Muscle layer of colon (tissue), 2 donors: Measurements from ENCODE around the gene EHBP1L1.
A peak's percentile ranks its signal among the peaks of the same experiment; 100 is the strongest.

ENCODE experiments used
- H3K27ac ChIP-seq: one replicate; pipeline ENCODE4 v1.7.0; 2013; ENCODE audit warnings: low read depth, mild to moderate bottlenecking, low read length, moderate library complexity
- H3K27me3 ChIP-seq, 2 donors: one replicate each; pipeline ENCODE4 v1.7.0; 2013; ENCODE audit warnings: low read length in 2 of 2, mild to moderate bottlenecking in 2 of 2; ENCODE audit not compliant: insufficient read depth in 2 of 2, control insufficient read depth in 1 of 2
- H3K36me3 ChIP-seq: one replicate; pipeline ENCODE4 v1.7.0; 2013; ENCODE audit warnings: mild to moderate bottlenecking, low read length; ENCODE audit not compliant: insufficient read depth
- H3K4me1 ChIP-seq: one replicate; pipeline ENCODE4 v1.7.0; 2013; ENCODE audit warnings: mild to moderate bottlenecking, low read length; ENCODE audit not compliant: insufficient read depth
- H3K4me3 ChIP-seq, 2 donors: one replicate each; pipeline ENCODE4 v1.7.0; 2013; ENCODE audit warnings: low read length in 2 of 2, low read depth in 1 of 2, mild to moderate bottlenecking in 1 of 2, moderate library complexity in 1 of 2
- H3K9ac ChIP-seq: one replicate; pipeline ENCODE4 v1.7.0; 2013; ENCODE audit warnings: low read length
- H3K9me3 ChIP-seq: one replicate; pipeline ENCODE4 v1.7.0; 2013; ENCODE audit warnings: mild to moderate bottlenecking, low read length
- donor health status: abdominal sarcoma.
- donor health status: Adenocarcinoma of cecum.

EHBP1L1 gene

DNA sequence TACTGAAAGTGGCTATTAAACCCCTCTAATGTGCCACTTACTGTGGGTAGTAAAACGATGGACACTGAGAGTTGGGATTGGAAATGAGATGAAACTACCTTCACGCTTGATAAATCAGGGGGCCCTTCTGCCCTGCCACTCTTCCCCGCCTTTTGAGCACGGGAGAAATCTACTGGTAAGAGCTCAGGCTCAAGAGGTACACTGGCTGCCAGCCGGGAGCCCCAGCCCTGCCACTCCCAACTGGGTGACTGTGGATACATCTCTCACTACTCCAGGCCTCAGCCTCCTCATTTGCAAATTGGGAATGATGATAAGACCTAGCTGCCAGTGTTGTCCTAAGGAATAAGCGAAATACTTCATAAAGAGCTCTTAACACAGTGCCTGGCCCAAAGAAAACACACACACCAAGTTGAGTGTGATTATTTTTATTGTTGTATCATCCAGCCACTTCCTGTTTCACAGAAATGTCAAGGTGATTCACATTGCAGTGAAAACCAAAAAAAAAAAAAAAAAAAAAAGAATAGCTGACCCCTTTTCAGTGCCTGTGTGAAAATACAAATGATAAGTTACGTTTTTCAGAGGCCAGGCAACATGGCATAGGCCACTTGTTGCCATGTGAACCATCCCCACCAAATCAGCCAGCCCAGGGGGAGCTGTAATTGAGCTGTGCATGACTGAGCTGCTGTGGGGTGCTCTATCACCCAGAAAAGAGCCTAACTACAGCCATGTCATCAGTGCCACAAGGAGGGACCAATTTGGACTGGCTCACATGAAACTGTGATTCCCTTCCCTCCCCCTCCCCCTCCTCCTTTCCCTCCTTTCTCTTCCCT is 10.0 kb upstream of the EHBP1L1 start:
- Histone ChIP-seq H3K36me3 (peaks cover 5% of the 10 kb centered on the region), H3K9ac (no peak overlapping the region), H3K9me3 (no peaks in the 10 kb centered on the region), H3K4me1 (peaks cover 31% of the 10 kb centered on the region), H3K4me3 (no peak overlapping the region), H3K27ac (no peak overlapping the region), H3K27me3 (no peaks in the 10 kb centered on the region)

- Histone ChIP-seq H3K9ac (peak overlapping the region; percentile 91), H3K27me3 (no peaks in the 10 kb centered on the region), H3K36me3 (peaks cover 5% of the 10 kb centered on the region), H3K27ac (peak overlapping the region; percentile 95), H3K4me3 (peak overlapping the region; percentile 43 to 88), H3K9me3 (no peaks in the 10 kb centered on the region), H3K4me1 (peaks cover 48% of the 10 kb centered on the region)
These were observed 6.5 kb upstream of the EHBP1L1 start for GRCh38 chr11:65569164-65569972.

DNA sequence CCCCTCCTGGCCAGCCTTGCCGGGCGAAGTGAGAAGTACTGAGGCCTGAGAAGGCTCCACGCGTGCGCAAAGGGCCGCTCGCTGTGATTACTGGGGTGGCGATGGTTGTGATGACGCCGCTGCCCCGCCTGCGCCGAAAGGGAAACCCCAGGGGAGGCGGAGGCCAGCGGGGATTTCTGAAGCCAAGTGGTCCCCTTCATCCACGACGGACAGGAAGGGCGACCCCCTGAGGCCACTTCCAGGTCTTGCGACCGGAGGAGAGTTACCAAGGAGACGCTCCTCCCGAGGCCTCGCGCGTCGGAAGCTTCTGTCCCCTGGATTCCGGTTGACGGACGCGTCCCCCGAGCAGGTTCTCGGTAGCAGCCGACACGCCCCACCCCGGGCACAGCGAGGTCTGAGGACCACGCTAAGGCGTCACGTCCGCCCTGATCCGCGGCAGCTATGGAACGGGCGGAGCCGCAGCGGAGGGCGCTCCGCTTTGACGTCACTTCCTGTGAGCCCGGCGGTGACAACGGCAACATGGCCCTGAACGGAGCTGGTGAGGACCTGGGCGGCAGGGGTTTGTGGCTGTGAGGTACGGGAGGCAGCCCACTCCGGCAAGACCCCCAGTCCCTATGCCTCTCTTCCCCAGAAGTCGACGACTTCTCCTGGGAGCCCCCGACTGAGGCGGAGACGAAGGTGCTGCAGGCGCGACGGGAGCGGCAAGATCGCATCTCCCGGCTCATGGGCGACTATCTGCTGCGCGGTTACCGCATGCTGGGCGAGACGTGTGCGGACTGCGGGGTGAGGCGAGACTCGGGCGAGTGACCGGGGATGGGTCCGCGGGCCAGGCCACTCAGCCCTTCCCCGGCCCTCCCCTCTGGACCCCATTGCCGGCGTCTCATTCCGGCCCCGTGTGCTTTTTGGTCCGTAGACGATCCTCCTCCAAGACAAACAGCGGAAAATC is 5.6 kb upstream of the EHBP1L1 start, which contains the start of gene ZNRD2:
Gene ZNRD2, plus strand, starts transcription at position 505 of the 946 bp plus-strand sequence. Its CDS starts 15 bp downstream, at position 520.
- no peaks in the 10 kb centered on the region for H3K9me3 ChIP-seq
- peak within 1 kb of the TSS; percentile 77 to 88 for H3K4me3 ChIP-seq
- H3K27ac ChIP-seq, result peak within 1 kb of the TSS; percentile 95
- peaks cover 54% of the 10 kb centered on the region for H3K4me1 ChIP-seq
- no peaks in the 10 kb centered on the region for H3K27me3 ChIP-seq
- peak within 1 kb of the TSS; percentile 91 for H3K9ac ChIP-seq
- peaks cover 5% of the 10 kb centered on the region for H3K36me3 ChIP-seq

GRCh38 chr11:65571420-65571819 is 4.4 kb upstream of the EHBP1L1 start:
- H3K27ac ChIP-seq, result peak overlapping the region; percentile 95
- H3K4me3 ChIP-seq, result peak overlapping the region in 1 of 2 donors; percentile 88
- H3K9me3 ChIP-seq, result no peaks in the 10 kb centered on the region
- peak overlapping the region; percentile 5 for H3K9ac ChIP-seq
- H3K4me1 ChIP-seq, result peaks cover 57% of the 10 kb centered on the region
- no peaks in the 10 kb centered on the region for H3K27me3 ChIP-seq
- peaks cover 5% of the 10 kb centered on the region for H3K36me3 ChIP-seq

- Histone ChIP-seq H3K4me1 (peaks cover 54% of the 10 kb centered on the region), H3K9ac (peak overlapping the region; percentile 5), H3K36me3 (peaks cover 5% of the 10 kb centered on the region), H3K4me3 (peak overlapping the region; percentile 18 to 88), H3K27me3 (no peaks in the 10 kb centered on the region), H3K9me3 (no peaks in the 10 kb centered on the region), H3K27ac (peak overlapping the region; percentile 95)
These were observed 3.9 kb upstream of the EHBP1L1 start for GRCh38 chr11:65571940-65572339.

- Histone ChIP-seq H3K4me1 (peaks cover 55% of the 10 kb centered on the region), H3K9ac (peak within 1 kb of the TSS; percentile 6), H3K27me3 (no peaks in the 10 kb centered on the region), H3K4me3 (peak within 1 kb of the TSS; percentile 66 to 88), H3K27ac (peak within 1 kb of the TSS; percentile 95), H3K36me3 (peaks cover 5% of the 10 kb centered on the region), H3K9me3 (no peaks in the 10 kb centered on the region)
These were observed 3.3 kb upstream of the EHBP1L1 start, which contains the start of gene FAM89B for GRCh38 chr11:65572356-65573051. TSS of gene FAM89B (plus strand) at chr11:65572538. CDS start at chr11:65572670, 132 bp downstream.

DNA sequence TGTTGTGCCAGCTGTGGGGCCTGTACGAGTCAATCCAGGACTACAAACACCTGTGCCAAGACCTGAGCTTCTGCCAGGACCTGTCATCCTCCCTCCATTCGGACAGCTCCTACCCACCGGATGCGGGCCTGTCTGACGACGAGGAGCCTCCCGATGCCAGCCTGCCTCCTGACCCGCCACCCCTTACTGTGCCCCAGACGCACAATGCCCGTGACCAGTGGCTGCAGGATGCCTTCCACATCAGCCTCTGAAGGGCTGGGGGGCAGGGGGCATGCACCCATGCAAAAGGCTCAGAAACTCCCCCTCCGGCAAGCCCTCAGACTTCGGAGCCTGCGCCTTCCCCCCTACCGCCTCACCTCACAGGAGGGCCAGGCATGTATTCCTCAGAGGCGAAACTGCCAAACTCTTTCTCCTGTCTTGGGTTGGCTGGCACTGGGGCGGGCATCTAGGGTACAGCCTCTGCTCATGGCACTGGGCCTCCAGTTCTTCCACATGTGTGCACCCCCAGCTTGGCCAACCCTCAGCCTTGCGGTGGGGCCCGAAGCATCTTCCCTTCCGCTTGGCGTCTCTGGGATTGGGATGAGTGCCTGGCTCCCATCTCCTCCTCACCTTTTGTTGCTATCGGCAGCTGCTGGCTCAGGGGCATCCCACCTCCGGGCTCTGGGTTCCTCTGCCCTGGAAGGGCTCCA is 2.3 kb upstream of the EHBP1L1 start:
- Histone ChIP-seq H3K4me3 (peak overlapping the region; percentile 52 to 66), H3K36me3 (peaks cover 6% of the 10 kb centered on the region), H3K9me3 (no peaks in the 10 kb centered on the region), H3K27ac (peak overlapping the region; percentile 87), H3K27me3 (no peaks in the 10 kb centered on the region), H3K9ac (peak overlapping the region; percentile 6), H3K4me1 (peaks cover 55% of the 10 kb centered on the region)

DNA sequence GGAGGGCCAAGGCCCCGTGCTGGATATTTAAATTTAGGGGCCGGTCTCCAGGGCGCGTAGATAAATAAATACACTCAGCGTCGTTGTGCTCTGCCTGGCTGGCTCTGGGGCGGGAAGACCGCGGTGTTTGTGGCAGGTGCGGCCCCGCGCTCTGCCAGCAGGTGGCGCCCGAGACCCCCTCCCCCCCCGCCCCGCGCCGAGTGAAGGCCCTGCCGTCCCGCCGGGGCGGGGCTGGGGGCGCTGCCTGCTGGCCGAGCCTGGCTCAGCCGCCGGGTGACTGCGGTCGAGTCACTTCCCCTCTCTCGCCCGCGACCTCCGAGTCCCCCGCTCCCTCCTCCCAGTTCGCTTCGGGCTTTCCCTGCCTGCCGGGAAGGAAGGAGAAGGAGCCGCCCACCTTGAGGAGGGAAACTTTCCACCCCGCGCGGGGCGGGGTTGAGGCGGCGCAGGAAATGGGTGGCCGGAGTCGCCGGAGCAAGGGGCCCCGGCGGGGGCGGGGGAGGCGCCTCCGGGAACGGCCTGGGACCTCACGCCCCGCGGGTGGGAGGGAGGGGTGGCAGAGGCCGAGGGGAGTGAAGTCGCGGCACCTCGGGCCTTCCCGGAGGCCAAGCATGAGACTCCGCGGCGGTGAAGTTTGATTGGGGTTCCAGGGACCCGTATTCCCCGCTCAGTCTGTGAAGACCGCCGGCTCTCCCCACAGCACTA is 1.6 kb upstream of the EHBP1L1 start:
- Histone ChIP-seq H3K27ac (peak overlapping the region; percentile 96), H3K4me1 (peaks cover 52% of the 10 kb centered on the region), H3K27me3 (no peaks in the 10 kb centered on the region), H3K9ac (peak overlapping the region; percentile 34), H3K36me3 (peaks cover 12% of the 10 kb centered on the region), H3K9me3 (no peaks in the 10 kb centered on the region), H3K4me3 (peak overlapping the region; percentile 64 to 66)

DNA sequence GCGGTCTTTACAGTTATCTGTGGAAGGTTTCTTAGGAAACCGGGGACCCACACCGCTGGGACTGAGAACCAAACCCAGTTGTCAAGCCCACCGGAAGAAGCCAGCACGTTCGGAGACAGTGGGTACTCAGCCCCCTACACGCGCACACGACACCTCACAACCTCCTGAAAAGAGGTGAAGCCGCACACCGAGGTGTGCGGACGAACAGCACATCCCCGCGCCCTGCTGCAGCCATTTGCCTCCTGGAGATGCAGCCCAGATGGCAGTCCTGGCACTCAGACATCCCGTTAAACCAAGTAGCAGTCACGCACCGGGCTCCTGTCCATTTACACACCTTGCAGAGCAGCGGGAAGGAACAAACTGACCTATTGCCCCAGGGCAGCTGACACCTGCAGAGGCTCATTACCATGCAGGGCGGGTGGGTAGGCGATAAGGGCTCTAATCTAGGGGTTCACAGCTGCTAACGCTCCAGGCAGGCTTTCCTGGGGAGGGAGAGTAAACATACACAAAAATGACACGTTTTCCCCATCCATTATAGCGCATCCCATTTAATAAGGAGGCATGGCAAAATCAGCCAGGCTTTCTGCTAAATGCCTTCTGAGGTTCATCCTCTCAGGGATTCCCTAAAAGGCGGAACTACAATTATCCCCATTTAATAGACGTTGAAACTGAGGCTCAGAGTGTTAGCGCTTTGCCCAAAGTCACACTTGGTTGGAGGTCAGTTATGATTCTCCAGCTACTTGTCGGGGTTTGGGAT is 864 bp upstream of the EHBP1L1 start:
- Histone ChIP-seq H3K36me3 (peaks cover 19% of the 10 kb centered on the region), H3K9ac (peak overlapping the region; percentile 34), H3K4me1 (peaks cover 49% of the 10 kb centered on the region), H3K27ac (peak overlapping the region; percentile 96), H3K9me3 (no peaks in the 10 kb centered on the region), H3K4me3 (peak overlapping the region; percentile 58 to 64), H3K27me3 (no peaks in the 10 kb centered on the region)
